HG03045 (cell line): Measurements from ENCODE around the gene ANP32B.
A peak's percentile ranks its signal among the peaks of the same experiment; 100 is the strongest.
"Not testable (repeated sequence)": the region's sequence is repeated elsewhere in the genome, so short reads cannot be mapped to it uniquely, and the experiment has no call there.

ENCODE experiments used
- ATAC-seq: cut with Tn5 transposase; IDR thresholded peaks from one replicate; pipeline ENCODE4 v1.9.1; 2021; ENCODE audit warnings: mild to moderate bottlenecking, moderate library complexity; ENCODE audit not compliant: unreplicated experiment

ANP32B gene

DNA sequence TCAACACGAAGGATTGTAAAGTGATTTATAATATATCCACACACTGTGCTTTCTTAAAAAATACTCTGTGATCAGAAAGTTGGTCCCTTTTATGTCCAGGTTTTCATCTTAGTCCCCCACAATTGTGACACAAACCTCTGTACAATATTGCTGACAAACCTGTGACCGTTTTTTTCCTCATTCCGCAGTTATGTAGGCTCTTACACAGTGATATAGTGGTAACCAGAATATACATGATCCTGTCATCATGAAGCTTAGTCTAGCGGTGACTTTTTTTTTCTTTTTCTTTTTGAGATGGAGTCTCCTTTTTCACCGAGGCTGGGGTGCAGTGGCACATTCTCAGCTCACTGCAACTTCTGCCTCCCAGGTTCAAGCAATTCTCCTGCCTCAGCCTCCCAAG is 8.7 kb downstream of the ANP32B start:
- ATAC-seq: no peak

DNA sequence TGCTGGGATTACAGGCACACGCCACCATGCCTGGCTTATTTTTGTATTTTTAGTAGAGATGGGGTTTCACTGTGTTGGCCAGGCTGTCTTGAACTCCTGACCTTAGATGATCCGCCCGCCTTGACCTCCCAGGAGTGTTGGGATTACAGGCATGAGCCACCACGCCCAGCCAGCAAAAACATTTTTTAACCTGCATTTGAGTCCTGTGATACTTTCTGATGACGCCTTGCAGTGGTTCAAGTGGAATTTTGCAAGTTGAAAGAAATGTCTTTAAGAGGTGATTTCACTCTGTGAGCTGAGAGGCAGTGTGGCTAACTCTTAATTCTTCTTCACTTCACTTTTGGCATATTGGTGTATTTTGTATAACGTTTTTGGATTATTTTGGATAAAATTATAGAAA is 9.1 kb downstream of the ANP32B start:
- ATAC-seq: no peak

DNA sequence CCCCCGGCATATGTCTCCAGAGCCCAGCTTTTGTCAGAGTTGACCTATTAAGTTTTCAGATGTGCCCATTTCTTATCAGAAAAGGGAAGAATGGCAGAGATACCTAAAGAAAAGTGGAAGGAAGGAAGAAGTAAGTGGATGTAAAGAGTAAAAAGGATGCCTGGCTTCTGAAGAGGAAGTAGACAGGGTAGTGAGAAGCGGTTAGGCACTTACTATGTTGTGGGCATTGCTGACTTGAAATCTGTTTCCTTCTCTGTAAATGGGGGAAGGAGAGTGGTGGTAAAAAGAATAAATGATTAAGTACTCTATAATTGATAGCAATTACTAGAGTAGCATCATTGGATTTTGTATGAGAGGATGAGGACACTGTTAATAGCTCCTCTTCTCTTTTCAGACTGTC is 9.9 kb downstream of the ANP32B start:
- no peak for ATAC-seq

DNA sequence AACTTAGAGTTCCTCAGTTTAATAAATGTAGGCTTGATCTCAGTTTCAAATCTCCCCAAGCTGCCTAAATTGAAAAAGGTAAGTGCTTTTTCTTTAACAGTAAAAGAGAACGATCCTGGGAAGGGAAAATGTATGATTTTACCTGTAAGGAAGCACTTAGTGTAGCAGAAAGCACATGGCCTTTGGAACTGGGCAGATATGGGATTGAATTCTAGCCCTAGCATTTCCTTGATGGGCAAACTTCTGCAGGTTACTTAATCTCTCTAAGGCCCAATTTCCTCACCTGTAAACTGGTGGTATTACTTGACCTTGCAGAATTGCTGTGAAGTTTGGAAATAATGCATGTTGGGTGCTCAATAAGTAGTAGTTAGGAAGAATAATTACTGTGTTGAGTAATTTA is 11.6 kb downstream of the ANP32B start:
- no peak for ATAC-seq

- not testable (repeated sequence) for ATAC-seq
Measured at GRCh38 chr9:97996676-97997075, 13.5 kb downstream of the ANP32B start.

DNA sequence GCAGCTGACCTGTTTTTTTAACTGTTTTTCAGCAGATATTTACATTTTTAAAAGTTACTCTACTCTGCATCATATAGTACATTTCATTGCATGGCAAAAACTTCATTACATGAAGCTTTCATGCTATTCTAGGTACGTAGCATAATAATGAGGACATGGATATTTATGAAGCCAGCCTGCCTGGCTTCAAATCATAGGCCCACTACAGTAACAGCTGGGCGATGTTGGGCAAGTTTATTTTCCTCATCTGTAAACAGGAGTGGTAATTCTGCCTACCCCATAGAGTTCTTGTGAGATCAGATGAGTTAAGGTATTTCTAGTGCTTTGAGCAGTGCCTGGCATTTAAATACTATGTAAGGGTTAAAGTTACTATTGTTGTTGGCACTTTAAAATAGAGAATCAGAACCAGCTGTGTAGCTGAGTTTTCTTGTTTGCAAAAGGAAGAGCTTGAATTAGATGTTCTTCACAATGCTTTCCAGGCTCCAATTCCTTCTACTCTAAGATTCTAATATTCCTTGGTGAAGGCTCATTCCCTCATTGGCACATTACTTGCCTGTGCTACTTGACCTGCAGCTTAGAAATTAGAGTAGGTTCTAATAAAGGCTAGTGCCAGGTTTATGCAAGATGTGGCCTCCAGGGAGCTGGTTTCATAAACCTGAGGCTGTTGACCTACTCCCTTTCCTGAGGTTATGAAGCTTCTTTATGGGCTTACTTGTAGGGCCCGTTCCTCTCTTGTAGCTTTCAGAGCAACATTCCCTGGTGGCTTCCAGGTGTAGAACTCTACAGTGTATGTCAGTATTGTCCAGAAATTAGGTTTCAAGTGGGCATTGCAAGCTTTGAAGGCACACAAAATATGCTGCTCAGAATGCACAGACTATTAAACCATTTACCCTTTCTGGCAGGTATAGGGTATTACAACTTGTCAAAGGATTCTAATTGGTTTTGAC is 14.5 kb downstream of the ANP32B start:
- ATAC-seq: no peak

GRCh38 chr9:98002808-98003207 is 19.7 kb downstream of the ANP32B start:
- ATAC-seq: no peak

- no peak for ATAC-seq
Measured at GRCh38 chr9:98006127-98006796, 23.1 kb downstream of the ANP32B start.

DNA sequence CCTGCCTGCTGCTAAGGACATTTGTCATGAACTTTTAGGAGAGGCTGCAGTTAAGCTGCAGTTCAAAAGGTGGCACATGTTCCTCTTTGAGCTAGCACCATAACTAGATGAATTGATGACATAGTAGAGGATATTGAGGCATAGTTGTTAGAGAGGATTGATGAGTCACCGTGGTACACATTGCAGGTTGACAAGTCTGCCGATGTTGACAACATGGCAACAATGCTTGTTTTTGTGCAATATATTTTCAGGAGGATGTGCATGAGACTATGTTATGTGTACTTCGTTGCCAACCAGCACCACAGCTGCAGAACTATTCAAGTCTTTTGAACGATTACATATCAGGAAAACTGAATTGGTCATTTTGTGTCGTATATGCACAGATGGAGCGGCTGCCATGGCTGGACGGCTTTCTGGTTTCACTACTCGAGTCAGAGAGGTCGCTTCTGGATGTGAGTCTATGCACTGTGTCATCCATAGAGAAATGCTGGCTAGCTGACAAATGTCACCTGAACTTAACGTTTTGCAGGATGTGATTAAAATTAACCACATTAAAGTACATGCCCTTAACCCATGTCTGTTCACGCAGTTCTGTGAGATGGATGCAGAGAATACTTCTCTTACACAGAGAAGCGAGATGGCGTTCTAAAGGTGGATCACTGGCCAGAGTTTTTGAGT is 24.2 kb downstream of the ANP32B start:
- ATAC-seq: no peak

DNA sequence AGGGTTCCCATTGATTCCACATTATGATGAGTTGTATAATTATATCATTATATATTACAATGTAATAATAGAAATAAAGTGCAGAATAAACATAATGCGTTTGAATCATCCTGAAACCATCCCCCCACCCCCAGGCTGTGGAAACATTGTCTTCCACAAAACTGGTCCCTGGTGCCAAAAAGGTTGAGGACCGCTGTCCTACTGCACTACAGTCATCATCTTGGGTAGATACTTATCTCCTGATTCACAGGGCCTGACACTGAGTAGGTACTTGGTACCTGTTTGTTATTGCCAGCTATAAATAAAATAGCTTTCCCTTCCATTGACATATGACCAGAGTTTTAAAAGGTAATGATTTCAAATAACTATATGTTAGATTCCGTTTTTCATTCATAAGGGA is 25.6 kb downstream of the ANP32B start:
- no peak for ATAC-seq

DNA sequence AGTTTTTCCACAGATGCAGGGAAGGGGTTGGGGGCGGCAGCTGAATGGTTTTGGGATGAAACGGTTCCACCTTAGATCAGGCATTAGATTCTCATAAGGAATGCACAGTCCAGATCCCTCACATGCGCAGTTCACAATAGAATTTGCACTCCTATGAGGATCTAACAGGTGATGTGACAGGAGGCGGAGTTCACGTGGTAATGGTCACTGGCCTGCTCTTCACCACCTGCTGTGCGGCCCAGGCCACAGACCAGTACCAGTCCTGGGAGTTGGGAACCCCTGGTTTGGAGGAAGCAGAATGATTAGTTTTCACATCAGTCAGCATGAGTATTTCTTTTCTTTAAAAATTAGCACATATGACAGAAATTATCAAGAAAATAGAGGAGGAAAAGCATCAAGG is 26.3 kb downstream of the ANP32B start:
- no peak for ATAC-seq

DNA sequence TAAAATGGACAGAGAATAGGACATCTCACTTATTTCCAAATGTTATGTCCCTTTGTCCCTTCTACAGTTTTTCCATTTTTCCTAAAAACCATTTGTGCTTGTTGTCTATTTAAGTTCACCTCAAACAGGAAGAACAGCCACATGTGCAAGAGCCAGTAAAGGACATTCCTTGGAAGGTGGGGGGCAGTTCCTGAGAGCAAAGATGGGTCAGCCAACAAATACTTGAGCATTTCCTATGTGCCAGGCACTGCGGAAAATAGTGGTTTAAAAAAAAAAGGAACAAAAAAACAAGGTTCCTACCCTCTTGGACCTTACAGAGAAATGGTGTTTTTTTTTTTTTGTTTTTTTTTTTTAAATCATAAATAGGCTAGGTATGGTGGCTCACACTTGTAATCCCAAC is 26.8 kb downstream of the ANP32B start:
- ATAC-seq: no peak

GRCh38 chr9:98010445-98010844 is 27.3 kb downstream of the ANP32B start:
- peak; percentile 87 for ATAC-seq

GRCh38 chr9:98011122-98011521 is 28.0 kb downstream of the ANP32B start:
- ATAC-seq: no peak

DNA sequence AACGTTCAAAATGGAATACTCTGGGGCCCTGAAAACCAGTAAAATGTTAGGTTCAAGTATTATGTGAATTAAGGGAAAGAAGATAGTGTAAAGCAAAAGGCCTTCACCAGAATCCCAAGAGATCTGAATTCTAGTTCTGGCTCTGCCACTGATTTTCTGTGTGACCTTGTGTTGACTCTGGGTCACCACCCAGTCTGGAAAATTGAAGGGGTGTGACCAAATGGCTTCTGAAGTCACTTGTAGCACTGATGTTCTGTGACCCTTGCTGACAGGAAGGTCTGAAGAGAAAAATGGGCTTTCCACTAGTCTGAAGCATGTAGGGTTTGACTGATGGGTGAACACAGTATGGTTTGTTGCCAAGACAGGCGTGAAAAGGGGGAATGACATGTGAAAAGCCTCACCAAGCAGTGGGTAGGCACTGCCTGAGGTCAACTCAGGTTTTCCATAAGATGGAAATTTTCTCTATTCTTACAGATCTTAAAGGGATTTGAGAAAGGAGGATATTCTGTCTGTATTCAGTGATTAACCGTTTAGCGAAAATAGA is 33.1 kb downstream of the ANP32B start:
- ATAC-seq: no peak

DNA sequence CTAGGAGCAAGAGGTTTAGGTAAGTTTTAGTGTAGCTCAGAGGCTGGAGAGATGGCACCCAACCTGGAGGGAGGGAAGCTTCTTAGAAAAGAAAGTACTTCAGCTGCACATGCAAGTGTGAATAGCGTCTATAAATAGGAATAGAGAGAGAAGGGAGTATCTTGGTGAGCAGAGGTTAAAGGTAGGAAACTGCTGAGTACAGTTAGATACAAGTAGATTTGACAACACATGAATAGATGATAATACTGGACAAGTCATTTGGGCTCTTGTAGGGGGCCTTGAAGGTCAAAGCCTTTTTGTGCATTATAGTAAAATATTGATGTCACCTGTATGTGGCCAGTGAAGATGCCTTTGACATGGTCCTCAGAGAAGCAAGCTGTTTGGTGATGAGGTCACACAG is 34.2 kb downstream of the ANP32B start:
- no peak for ATAC-seq

DNA sequence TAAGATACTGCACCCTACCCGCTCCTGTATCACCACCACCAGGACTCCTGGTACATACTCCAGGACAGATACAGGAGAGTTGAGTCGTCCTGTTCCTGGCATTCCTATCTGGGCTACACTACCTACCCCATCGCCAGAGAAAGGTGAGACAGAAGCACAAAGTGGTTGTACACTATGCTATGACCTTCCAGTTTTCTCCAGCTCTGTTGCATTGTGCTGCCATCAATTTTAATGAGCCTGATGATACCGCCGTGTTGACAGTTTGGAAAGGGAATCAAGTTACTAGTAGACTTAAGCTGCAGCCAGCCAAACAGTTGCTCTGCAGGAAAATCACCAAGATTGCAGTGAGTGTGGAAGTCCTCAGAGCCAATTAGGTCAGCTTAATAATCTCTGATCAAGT is 35.2 kb downstream of the ANP32B start:
- no peak for ATAC-seq

DNA sequence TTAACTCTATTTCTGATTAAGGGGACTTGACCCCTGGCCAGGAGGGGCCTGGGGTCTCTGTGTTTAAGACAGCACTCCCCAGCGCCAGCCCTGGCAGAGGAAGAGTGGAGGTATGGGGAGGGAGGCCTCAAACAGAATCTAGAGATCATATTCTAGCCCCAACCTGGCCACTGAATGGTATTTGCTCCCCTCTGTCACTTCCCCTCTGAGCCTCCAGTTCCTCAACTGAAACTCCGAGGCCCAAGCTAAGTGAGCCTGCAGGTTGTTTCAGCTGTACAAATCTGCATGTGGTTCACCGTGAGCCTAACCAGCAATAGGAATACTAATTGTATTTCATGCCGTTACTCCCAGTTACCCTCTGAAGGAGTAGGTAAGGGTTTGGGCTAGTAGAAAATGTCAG is 36.0 kb downstream of the ANP32B start:
- ATAC-seq: no peak

DNA sequence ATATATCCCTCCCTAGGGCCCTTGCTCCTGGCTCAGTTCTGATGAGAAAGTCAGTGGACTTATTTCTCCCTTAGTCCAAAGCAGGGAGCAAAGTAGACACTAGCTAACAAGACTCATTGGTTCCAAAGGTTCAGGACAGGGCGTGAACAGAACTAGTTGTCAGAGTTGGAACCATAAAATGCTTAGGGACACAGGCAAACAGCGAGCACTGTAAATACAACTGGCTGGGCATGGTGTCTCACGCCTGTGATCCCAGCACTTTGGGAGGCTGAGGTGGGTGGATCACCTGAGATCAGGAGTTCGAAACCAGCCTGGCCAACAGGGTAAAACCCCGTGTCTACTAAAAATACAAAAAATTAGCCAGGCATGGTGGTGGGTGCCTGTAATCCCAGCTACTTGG is 36.7 kb downstream of the ANP32B start:
- not testable (repeated sequence) for ATAC-seq

DNA sequence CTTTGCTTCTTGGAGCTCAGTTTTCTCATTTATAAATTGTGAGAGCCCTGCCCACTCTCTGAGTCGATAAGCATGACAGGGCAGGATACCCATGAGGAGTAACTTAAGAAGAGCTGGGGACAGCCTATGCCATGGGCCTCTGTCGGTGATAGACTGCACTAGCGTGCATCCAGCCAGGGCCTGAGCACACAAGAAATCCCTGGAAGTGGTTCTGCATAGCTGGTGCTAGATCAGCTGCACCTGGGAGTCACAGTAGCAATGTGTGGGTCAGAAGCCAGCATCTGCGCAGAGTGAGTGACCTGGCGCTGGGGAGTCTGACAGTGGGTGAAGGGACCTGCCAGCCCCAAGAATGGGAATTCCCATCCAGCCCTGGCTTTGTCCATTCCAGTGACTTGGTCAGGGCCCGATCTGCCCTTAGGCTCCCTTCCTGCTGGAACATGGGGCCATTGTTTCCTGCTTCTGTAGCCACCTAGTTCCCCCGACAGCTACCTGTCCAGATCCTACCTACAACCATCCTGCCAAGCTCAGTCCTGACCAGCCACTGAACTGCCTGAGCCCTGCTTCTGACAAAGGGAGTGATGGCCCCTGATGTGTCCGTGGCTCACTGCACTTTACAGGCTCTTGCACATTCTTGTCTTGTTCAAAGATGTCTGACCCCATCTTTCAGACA is 37.5 kb downstream of the ANP32B start:
- no peak for ATAC-seq
